ENCODE data around the gene NELFB. TPM values are rescaled to one million over a fixed set of nuclear protein-coding genes. Genes with fewer than 3 reads are reported as not detected.

NELFB gene
- total and polyA plus RNA-seq, 2 donors (not counting 1 experiment from before 2014, with no cell fraction given) = 53.7 to 55.8 TPM

- Histone ChIP-seq H3K4me3 (ENCODE audit: control extremely low read depth in 1 of 5, extremely low read depth in 1 of 5, insufficient read depth in 1 of 5, low read depth in 2 of 5, low read length in 4 of 5) (peak overlapping the region in 1 of 5 experiments; percentile 19), H2AFZ (ENCODE audit: insufficient read depth, low read depth, low read length, poor library complexity, severe bottlenecking) (peak overlapping the region; percentile 41), H3K79me2 (ENCODE audit: control insufficient read depth, insufficient read depth, low read length) (peaks cover 32% of the 10 kb centered on the region), H4K20me1 (ENCODE audit: control insufficient read depth, insufficient read depth, low read length, poor library complexity, severe bottlenecking) (peaks cover 27% of the 10 kb centered on the region), H3K27ac (ENCODE audit: low read length in 2 of 2) (no peak overlapping the region), H3K9me3 (ENCODE audit: control extremely low read depth in 1 of 3, control insufficient read depth in 2 of 3, insufficient read depth in 1 of 3, low read length in 2 of 3) (peaks cover 0 to 3% (median 0%) of the 10 kb centered on the region in 3 donors), H3K9ac (ENCODE audit: low read length) (no peak overlapping the region), H3K27me3 (replicated peaks in 1 of 4; ENCODE audit: control extremely low read depth in 1 of 4, control insufficient read depth in 3 of 4, insufficient read depth in 4 of 4, low read length in 3 of 4) (peaks cover 0 to 2% (median 0%) of the 10 kb centered on the region in 4 experiments), H3K4me1 (ENCODE audit: control insufficient read depth in 2 of 2, insufficient read depth in 2 of 2, low read length in 2 of 2) (peaks cover 39 to 65% of the 10 kb centered on the region in 2 donors), H3K4me2 (replicated peaks; ENCODE audit: low read depth, low read length, poor library complexity, severe bottlenecking) (peak overlapping the region; percentile 72), H3K36me3 (replicated peaks in 1 of 2; ENCODE audit: control extremely low read depth in 1 of 2, control insufficient read depth in 1 of 2, extremely low read depth in 1 of 2, insufficient read depth in 2 of 2, low read length in 1 of 2) (peaks cover 0 to 2% of the 10 kb centered on the region in 2 experiments)
- no peak for TF ChIP-seq CTCF (IDR thresholded peaks at IDR 0.05)
- TF ChIP-seq EZH2 (IDR thresholded peaks at IDR 0.05; ENCODE audit: borderline replicate concordance, insufficient read depth, low read depth, low read length, poor library complexity, severe bottlenecking) = no peak
- ATAC-seq (ENCODE audit: low read depth) (no peak), DNase-seq (no peak)
- ChIA-PET CTCF (interaction anchor here (0.6 to 8.9 kb wide), 42 partner anchors 11 to 449 kb away, joined by 3 to 76 read pairs (median 5); partner anchors contain the start of genes ANAPC2, CYSRT1, MAN1B1 and NELFB), POLR2A (interaction anchor here (0.5 to 1.6 kb wide), 6 partner anchors 13 to 834 kb away, joined by 3 to 8 read pairs (median 4); partner anchors contain the start of genes ANAPC2, MAN1B1 and SSNA1)
- intact Hi-C loops (cut with micrococcal nuclease) = loop anchor here (1.0 to 2.0 kb wide), 6 partner anchors 14 to 208 kb away; partner anchors contain the start of genes ANAPC2, NPDC1, SSNA1 and TPRN
- H3K9me3 Mint-ChIP-seq (ENCODE audit: insufficient read depth) = no peaks in the 10 kb centered on the region
- H3K4me1 Mint-ChIP-seq = peaks cover 39% of the 10 kb centered on the region
- 19% methylated on average over 9 of the region's 11 CpGs for WGBS (ENCODE audit: insufficient coverage)
- H3K27ac Mint-ChIP-seq = peak overlapping the region; percentile 15
- H3K4me3 Mint-ChIP-seq = peak overlapping the region; percentile 13
- no peaks in the 10 kb centered on the region for H3K27me3 Mint-ChIP-seq
Measured at GRCh38 chr9:137236936-137237421, 18.1 kb upstream of the NELFB start.

All from B cell (primary cell).